OCI-LY1 (cell line): ENCODE results near the gene GLI3.

Source experiments
- CTCF ChIP-seq: fragments of 200-600 bp; sonication (generic), shearing (Covaris generic); IDR thresholded peaks from 2 replicates; pipeline ENCODE4 v1.5.1; 2017; ENCODE audit warnings: mild to moderate bottlenecking, antibody characterized with exemption, low read length, moderate library complexity, mixed read lengths
- EZH2 ChIP-seq: fragments of 200-600 bp; sonication (generic), shearing (Covaris generic); IDR thresholded peaks from 2 replicates; pipeline ENCODE4 v1.8.0; 2017; ENCODE audit warnings: borderline replicate concordance, mixed run types, mild to moderate bottlenecking, antibody characterized with exemption, low read length, moderate library complexity, mixed read lengths

- no peak for TF ChIP-seq CTCF
- no peak for TF ChIP-seq EZH2
Measured at GRCh38 chr7:42026622-42027197, 210.3 kb downstream of the GLI3 start.
